Measurements from ENCODE around the gene CST8. TPM values are rescaled to one million over a fixed set of nuclear protein-coding genes. Genes with fewer than 3 reads are reported as not detected.

Gene CST8
- total and polyA plus RNA-seq, 2 experiments from 2014 or later: not detected

DNA sequence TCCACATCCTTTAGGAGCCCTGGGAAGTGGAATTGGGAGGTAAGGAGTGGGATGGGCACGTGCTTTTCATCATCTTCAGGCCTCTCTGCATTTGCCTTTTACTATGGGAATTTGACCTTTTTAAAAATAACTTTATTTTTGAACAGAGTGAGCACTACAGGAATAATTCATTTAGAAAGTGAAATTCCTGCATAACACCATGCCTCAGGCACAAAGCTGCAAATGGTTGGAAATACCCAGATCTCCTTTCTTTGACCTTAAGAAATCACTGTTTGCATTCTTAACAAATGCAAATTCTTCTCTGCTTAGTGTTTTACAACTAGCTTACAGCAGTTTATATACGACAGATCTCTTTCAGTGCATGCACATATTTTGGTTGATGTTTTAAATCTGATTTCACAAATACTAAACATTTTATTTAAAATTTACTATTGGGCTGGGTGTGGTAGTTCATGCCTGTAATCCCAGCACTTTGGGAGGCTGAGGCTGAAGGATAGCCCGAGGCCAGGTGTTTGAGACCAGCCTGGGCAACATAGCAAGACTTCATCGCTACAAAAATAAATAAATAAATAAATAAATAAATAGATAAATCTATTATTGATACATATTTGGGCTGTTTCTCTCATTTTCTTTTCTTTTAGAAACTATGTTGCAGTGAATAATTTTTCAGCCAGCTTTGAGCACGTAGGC, 24.5 kb downstream of the CST8 start:
- H3K4me3 ChIP-seq: no peak overlapping the region
- Mint-ChIP-seq H3K4me3 (no peak overlapping the region), H3K27ac (no peak overlapping the region; the same call in 1 of the 2 replicates), H3K9me3 (no peaks in the 10 kb centered on the region), H3K27me3 (ENCODE audit: insufficient read depth, low read depth, poor library complexity) (no peaks in the 10 kb centered on the region), H3K36me3 (ENCODE audit: low read depth) (no peaks in the 10 kb centered on the region), H3K4me1 (peaks cover 42% of the 10 kb centered on the region)
- no peaks in the 10 kb centered on the region for H3K27me3 ChIP-seq (ENCODE audit: insufficient read depth)
- H3K79me2 ChIP-seq (replicated peaks; ENCODE audit: insufficient read depth): no peaks in the 10 kb centered on the region
- TF ChIP-seq, protein P1, sequence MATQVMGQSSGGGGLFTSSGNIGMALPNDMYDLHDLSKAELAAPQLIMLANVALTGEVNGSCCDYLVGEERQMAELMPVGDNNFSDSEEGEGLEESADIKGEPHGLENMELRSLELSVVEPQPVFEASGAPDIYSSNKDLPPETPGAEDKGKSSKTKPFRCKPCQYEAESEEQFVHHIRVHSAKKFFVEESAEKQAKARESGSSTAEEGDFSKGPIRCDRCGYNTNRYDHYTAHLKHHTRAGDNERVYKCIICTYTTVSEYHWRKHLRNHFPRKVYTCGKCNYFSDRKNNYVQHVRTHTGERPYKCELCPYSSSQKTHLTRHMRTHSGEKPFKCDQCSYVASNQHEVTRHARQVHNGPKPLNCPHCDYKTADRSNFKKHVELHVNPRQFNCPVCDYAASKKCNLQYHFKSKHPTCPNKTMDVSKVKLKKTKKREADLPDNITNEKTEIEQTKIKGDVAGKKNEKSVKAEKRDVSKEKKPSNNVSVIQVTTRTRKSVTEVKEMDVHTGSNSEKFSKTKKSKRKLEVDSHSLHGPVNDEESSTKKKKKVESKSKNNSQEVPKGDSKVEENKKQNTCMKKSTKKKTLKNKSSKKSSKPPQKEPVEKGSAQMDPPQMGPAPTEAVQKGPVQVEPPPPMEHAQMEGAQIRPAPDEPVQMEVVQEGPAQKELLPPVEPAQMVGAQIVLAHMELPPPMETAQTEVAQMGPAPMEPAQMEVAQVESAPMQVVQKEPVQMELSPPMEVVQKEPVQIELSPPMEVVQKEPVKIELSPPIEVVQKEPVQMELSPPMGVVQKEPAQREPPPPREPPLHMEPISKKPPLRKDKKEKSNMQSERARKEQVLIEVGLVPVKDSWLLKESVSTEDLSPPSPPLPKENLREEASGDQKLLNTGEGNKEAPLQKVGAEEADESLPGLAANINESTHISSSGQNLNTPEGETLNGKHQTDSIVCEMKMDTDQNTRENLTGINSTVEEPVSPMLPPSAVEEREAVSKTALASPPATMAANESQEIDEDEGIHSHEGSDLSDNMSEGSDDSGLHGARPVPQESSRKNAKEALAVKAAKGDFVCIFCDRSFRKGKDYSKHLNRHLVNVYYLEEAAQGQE (IDR thresholded peaks at IDR 0.05; ENCODE audit: unreplicated experiment): no peak
- TF ChIP-seq, protein P2, sequence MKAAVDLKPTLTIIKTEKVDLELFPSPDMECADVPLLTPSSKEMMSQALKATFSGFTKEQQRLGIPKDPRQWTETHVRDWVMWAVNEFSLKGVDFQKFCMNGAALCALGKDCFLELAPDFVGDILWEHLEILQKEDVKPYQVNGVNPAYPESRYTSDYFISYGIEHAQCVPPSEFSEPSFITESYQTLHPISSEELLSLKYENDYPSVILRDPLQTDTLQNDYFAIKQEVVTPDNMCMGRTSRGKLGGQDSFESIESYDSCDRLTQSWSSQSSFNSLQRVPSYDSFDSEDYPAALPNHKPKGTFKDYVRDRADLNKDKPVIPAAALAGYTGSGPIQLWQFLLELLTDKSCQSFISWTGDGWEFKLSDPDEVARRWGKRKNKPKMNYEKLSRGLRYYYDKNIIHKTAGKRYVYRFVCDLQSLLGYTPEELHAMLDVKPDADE (IDR thresholded peaks at IDR 0.05): no peak
- no peaks in the 10 kb centered on the region for H3K36me3 ChIP-seq (ENCODE audit: insufficient read depth)
- ATAC-seq: peak; percentile 71
- no peak overlapping the region for H2AFZ ChIP-seq
- peak; percentile 55 for DNase-seq (ENCODE audit: low spot score)
- peaks cover 13% of the 10 kb centered on the region; the same call in 1 of the 2 replicates for H3K4me1 ChIP-seq (ENCODE audit: insufficient read depth)
- peak overlapping the region; percentile 47 for H3K27ac ChIP-seq (ENCODE audit: low read depth)
- no peaks in the 10 kb centered on the region for H3F3A ChIP-seq (replicated peaks; ENCODE audit: low read depth)
- no peaks in the 10 kb centered on the region for H4K20me1 ChIP-seq (replicated peaks; ENCODE audit: insufficient read depth)
- H3K9me2 ChIP-seq (ENCODE audit: insufficient read depth): peaks cover 12% of the 10 kb centered on the region
- no peak overlapping the region; the same call in 1 of the 2 replicates for H3K4me2 ChIP-seq

DNA sequence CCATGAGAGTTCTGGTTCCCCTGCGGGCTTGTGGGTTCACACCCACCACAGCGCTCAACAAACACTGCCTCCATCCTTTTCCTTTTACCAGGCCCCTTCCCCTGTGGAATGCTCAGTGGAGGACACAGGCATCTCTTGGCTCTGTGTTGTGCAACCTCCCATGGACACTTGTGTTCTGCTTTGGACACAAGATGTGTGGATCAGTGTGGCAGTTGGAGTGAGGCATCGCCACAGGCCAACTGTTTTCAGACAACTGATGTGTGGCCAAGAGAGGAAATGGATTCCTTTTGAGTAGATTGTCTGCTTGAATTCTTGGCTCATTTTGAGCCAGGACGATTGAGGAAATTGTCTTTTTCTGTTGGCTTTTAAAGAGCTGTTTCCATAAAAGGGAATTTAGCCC, 26.8 kb downstream of the CST8 start:
- Mint-ChIP-seq H3K36me3 (ENCODE audit: low read depth) (peaks cover 10% of the 10 kb centered on the region; the same call in 2 of the 3 replicates), H3K9me3 (peaks cover 8% of the 10 kb centered on the region; the same call in 2 of the 3 replicates), H3K4me3 (no peak overlapping the region), H3K27me3 (ENCODE audit: insufficient read depth, low read depth, poor library complexity) (no peaks in the 10 kb centered on the region), H3K27ac (no peak overlapping the region), H3K4me1 (peaks cover 40% of the 10 kb centered on the region)
- Histone ChIP-seq H3K4me2 (no peak overlapping the region), H3F3A (replicated peaks; ENCODE audit: low read depth) (no peaks in the 10 kb centered on the region), H3K27me3 (ENCODE audit: insufficient read depth) (no peaks in the 10 kb centered on the region), H3K27ac (ENCODE audit: low read depth) (no peak overlapping the region), H3K4me1 (ENCODE audit: insufficient read depth) (peaks cover 13% of the 10 kb centered on the region; the same call in 1 of the 2 replicates), H3K4me3 (no peak overlapping the region), H3K36me3 (ENCODE audit: insufficient read depth) (no peaks in the 10 kb centered on the region), H3K79me2 (replicated peaks; ENCODE audit: insufficient read depth) (no peaks in the 10 kb centered on the region), H4K20me1 (replicated peaks; ENCODE audit: insufficient read depth) (no peaks in the 10 kb centered on the region), H3K9me2 (ENCODE audit: insufficient read depth) (peaks cover 21% of the 10 kb centered on the region), H2AFZ (0 out of 2 replicates have a peak overlapping the region, but pooled peaks have one; percentile 66)
- DNase-seq (ENCODE audit: low spot score) (no peak), ATAC-seq (no peak)
- TF ChIP-seq JUNB (IDR thresholded peaks at IDR 0.05; ENCODE audit: unreplicated experiment) (no peak), EZH2phosphoT487 (IDR thresholded peaks at IDR 0.05; ENCODE audit: unreplicated experiment) (no peak), POLR2AphosphoS5 (IDR thresholded peaks at IDR 0.05; ENCODE audit: low read depth) (no peak), CREB1 (CRISPR knock-in tag; IDR thresholded peaks at IDR 0.05; ENCODE audit: low read depth) (no peak), ZNF331 (CRISPR knock-in tag; IDR thresholded peaks at IDR 0.05; ENCODE audit: low read depth) (no peak), EZH2 (IDR thresholded peaks at IDR 0.05; ENCODE audit: low read depth, unreplicated experiment) (no peak), ZNF114 (CRISPR knock-in tag; IDR thresholded peaks at IDR 0.05) (no peak), NANOG (IDR thresholded peaks at IDR 0.05; ENCODE audit: borderline replicate concordance) (no peak)
- TF ChIP-seq, protein P3, sequence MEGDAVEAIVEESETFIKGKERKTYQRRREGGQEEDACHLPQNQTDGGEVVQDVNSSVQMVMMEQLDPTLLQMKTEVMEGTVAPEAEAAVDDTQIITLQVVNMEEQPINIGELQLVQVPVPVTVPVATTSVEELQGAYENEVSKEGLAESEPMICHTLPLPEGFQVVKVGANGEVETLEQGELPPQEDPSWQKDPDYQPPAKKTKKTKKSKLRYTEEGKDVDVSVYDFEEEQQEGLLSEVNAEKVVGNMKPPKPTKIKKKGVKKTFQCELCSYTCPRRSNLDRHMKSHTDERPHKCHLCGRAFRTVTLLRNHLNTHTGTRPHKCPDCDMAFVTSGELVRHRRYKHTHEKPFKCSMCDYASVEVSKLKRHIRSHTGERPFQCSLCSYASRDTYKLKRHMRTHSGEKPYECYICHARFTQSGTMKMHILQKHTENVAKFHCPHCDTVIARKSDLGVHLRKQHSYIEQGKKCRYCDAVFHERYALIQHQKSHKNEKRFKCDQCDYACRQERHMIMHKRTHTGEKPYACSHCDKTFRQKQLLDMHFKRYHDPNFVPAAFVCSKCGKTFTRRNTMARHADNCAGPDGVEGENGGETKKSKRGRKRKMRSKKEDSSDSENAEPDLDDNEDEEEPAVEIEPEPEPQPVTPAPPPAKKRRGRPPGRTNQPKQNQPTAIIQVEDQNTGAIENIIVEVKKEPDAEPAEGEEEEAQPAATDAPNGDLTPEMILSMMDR (conservative IDR thresholded peaks at IDR 0.05; ENCODE audit: low read depth in 2 of 2): no peak
- TF ChIP-seq, protein P1 (IDR thresholded peaks at IDR 0.05; ENCODE audit: unreplicated experiment): no peak
- TF ChIP-seq, protein P2 (IDR thresholded peaks at IDR 0.05): no peak

All from GM23338 (cell line).